Activated T-cell treated with anti-CD3 and anti-CD28 coated beads for 4 hours (primary cell): ENCODE measurements around the gene SMYD3.
A peak's percentile ranks its signal among the peaks of the same experiment; 100 is the strongest.

Source experiments
- DNase-seq: peaks from one replicate; pipeline ENCODE4 v3.0.0-alpha.2; 2020

The SMYD3 gene

DNA sequence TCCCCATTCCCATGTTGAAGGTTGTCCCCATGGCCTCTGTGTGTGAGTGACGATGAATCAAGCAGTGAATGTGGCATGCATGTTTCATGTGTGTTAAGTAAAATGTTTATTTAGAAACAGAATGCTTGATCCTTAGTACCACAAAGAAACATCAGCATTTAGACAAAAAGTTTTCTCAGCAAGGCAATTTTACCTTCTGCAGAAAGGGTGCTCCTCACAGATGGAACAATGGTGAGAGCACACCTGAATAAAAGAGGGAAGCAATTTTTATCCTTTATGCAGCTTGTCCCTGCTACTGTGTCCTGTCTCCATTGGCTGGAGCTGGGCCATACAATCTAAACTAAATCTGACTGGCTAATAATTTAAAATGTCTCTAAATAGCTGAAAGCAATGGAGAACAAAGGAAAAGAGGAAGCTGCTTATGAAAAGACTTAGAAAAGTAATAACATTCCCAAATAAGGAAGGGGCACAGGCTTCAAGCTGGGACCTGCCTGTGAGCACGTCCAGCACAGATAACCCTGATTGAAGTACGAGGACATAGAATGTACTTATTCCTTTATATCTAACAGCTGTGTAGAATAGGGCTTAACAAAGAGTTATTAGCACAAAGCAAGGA is 8.4 kb upstream of the SMYD3 start:
- no peak for DNase-seq

- DNase-seq: no peak
These were observed 6.7 kb upstream of the SMYD3 start for GRCh38 chr1:246513619-246514343.

GRCh38 chr1:246513041-246513440 is 6.0 kb upstream of the SMYD3 start:
- DNase-seq: no peak

DNA sequence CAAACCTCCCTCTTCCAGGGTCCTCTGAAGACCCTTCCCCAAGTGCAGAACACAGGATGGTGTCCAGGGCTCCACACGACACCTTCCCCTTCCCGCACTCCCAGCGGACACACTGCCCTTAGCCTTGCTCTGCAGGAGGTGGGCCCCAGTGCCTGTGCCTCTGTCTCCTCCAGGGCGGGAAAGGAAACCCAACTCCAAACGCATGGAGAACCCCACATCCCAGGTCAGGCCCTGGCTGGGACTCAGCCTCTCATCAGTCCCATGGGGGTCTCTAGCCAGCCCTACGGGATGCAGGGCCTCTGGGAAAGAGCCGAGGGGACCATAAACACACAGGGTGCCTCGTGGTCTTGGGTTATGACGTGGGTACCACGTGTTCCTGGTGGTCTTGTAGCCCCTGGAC is 5.6 kb upstream of the SMYD3 start:
- no peak for DNase-seq

GRCh38 chr1:246512230-246512629 is 5.2 kb upstream of the SMYD3 start:
- DNase-seq: no peak

DNA sequence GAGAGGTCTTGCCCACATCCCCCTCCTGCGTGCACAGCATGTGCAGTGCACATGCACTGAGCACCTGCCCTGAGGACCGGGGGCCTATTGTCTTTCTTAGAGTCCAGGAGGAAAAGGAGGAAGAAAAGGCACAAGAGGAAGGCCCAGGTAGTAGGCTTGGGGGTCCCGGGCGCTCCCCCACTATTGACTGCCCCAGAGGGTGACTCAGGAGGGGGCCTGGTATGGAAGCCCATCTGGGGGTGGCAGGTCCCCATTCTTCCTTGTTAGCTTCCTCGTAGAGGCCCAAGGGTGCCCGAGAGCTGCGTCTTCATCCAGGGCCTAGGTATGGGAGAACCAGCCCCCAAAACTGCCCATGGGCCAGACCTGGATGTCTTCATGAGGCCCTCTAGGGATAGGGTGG is 4.1 kb upstream of the SMYD3 start:
- no peak for DNase-seq

DNA sequence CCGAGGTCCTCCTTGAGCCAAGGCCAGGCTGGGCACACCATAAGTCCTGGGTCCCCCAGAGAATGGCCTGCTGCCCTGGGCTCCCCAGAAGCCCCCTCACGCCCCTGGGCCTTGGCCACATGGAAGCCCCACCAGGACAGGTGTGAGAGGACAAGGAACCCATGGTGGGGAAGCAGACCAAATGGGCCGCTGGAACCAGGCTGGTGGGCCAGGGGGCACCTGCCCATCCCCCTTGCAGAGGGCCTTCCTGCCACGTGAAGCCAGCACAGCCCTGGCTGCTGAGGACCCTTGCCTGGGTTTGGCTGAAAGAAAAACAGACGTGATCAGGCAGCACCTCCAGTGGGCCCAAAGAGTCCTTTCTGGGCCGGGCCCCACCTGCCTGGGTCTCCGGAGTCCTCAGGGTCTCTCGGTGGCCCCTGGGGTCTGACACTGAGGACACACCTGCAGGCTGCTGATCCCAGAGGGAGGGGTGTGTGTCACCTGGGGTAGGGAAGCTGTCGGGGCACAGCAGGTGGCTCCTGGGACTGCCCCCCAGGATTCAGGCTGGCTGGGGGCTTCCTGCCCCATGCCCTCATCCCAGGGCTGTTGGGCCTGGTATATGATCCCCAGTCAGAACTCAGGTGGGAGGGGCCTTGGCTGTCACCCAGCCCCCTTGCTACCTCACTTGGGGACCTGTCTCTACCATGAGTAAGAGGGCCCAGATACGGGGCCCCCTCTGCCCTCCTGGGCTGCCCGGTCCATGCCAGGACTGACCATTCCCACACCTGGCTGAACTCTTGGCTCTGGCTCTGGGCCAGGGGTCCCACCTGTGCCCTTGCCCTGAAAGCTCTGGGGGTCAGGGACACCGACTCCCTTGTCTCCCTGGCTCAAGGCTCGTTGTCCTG is 3.3 kb upstream of the SMYD3 start:
- no peak for DNase-seq

- DNase-seq: no peak
These were observed 2.0 kb upstream of the SMYD3 start for GRCh38 chr1:246508897-246509688.

- no peak for DNase-seq
These were observed 759 bp downstream of the SMYD3 start for GRCh38 chr1:246506367-246506673.

DNA sequence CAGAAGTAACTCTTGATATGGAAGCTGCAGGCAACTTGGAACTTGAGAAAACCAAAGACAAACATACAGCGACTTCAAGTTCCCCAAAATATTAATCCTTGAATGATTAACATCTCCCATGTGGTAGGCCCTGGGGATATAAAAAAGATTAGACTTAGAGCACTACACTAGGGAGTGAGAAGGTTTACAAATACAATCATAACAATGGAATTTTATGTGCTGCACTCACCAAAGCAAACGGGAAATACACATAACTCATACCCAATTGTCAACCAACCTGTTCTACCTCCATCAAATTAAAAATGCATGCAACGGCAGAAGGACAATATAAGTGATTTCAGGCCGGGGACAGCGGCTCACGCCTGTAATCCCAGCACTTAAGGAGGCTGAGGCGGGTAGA is 3.7 kb downstream of the SMYD3 start:
- DNase-seq: no peak

DNA sequence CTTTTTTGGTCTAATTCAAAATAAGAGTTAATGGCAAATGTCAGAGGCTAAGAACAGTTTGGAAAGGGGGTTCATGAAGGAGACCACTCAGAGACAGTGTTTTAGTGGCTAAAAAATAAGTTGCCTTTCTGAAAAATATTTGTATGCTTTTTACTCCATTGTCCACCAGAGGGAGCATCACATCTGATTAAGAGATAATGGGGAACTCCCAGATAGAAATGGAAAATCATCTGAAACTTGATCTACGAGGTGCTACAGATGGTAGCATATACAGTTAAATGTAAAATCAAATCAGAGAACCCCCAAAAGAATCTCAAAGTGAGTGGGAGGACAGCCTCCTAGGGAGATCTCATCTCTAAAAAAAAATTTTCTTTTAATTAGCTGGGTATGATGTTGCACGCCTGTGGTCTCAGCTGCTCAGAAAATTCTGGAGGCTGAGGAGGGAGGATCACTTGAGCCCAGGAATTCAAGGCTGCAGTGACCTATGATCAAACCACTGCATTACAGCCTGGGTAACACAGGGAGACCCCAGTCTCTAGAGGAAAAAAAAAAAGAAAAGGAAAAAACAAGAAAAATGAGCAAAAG is 9.7 kb downstream of the SMYD3 start:
- peak; percentile 14 for DNase-seq

DNA sequence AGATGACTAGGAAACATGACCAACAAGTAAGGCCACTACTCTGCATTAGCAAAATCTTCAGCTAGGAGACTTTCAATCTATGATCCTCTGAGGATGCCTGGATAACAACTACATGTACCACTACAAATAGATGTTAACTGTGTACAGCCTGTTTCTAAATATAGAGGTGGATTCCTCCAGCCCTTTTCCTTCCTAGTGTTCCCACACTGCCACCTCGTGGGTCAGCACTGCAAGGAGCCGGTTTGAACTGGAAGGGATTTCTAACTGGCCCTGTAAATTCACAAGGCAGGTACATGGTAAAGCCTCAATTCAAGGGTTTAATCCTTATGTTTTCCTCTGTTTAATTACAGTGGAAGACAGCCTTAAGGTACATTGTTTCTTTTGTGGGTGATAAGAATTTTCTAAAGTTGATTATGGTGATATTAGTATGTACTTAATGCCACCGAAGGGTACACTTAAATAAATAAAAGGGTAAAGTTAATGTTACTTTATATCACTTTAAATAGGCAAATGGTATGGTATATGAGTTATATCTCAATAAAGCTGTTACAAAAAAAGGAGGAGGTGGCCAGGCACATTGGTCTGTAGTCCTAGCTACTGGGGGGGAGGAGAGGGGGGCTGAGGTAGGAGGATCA is 14.4 kb downstream of the SMYD3 start:
- no peak for DNase-seq

GRCh38 chr1:246491551-246492053 is 15.5 kb downstream of the SMYD3 start:
- no peak for DNase-seq

DNA sequence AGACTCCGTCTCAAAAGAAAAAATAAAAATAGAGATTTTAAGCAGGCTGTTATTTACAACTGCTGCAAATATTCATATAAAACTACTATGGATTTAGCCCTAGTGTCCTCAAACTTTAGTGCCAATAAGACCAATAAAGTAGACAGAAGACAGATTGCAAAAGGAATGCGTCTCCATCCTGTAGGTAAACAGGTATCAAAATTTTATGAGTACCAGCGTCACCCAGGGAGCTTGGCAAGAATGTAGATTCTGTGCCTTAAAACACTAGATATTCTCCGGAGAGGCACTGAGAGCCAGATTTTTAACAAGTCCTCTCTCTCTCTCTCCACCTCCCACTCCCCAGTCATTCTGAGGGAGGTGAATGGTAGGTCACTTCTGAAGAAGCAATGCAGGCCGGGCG is 18.4 kb downstream of the SMYD3 start:
- no peak for DNase-seq

- DNase-seq: no peak
These were observed 23.5 kb downstream of the SMYD3 start for GRCh38 chr1:246483569-246483933.

DNA sequence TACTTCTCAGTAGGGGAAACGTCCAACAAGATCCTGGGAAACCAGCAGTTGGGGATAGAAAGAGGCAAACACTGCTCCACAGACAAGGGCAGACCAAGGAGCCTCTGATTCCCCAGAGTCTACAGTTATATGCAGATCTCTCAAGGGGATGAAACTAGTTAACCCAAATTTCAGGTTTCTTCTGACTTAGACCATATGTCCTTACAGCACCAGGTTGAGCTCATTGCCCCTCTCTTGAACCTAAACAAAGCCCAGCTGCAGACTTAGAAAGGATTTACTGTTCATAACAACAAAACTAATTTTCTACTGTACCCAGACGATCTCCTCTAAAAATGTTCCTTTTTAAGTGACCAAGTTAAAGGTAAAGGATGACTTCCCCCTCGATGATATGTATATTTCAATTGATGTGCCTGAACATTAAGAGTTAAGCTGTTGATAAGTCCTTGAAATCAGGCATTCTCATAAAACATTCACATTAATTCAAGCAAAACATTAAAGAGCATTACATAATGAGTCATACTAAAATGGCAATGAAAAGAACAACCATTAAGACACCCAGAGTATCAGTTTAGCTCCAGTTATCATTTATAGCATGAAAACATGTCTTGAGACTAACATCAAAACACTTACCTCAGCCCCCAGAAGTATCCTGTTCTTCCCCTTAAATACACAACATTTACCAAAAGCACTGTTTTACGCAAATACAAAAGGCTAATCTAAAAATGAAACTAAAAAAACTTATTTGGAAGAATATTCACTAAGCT is 24.1 kb downstream of the SMYD3 start:
- no peak for DNase-seq

DNA sequence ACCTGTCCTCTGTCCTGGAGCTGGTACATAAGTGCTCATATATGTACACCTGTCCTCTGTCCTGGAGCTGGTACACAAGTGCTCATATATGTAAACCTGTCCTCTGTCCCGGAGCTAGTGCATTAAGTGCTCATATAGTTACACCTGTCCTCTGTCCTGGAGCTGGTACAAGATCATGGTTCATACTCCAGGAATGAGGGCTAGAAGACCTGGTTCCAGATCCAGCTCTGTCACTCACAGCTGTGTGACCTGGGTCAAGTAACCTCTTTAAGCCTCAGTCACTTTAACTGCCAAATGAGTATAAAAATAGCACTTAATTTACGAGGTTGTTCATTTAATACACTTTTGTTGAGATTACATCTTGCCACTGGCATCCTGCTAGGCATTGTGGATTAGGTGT is 28.0 kb downstream of the SMYD3 start:
- DNase-seq: no peak

DNA sequence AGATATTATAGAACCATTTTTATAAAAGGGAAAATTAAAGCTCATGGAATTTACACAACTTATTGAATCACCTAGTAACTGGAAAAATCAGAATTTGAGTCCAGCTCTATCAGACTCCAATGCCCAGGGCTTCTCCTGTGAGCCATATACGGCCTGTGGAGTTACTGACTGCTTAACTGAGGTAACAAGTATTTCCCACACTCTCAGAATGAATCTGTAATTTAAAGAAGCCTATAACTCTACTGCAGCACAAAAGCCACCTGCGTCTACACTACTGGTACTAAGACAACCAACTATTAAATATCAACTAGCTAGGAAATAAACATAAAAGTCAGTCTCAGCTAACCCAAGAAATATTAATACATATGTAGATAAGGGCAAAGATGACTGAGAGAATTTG is 29.4 kb downstream of the SMYD3 start:
- no peak for DNase-seq

GRCh38 chr1:246476771-246477170 is 30.3 kb downstream of the SMYD3 start:
- DNase-seq: no peak

GRCh38 chr1:246471688-246472087 is 35.4 kb downstream of the SMYD3 start:
- no peak for DNase-seq

- no peak for DNase-seq
These were observed 36.5 kb downstream of the SMYD3 start for GRCh38 chr1:246470585-246470984.
